Adipose tissue (tissue), 3 donors: ENCODE data around the gene SMG5. TPM values are rescaled to one million over a fixed set of nuclear protein-coding genes. Genes with fewer than 3 reads are reported as not detected.
"Not testable (repeated sequence)": the region's sequence is repeated elsewhere in the genome, so short reads cannot be mapped to it uniquely, and the experiment has no call there.

Experiments used
- H3K27ac ChIP-seq: one replicate; pipeline ENCODE4 v1.5.1; 2013; ENCODE audit warnings: low read depth, low read length
- whole genome bisulfite sequencing, 3 donors: extraction: QIAGEN DNeasy Blood & Tissue Kit; methylation state at CpG; one replicate each; pipeline ENCODE4 v1.1.7; 2013; 5-methylcytosine and 5-hydroxymethylcytosine counted together
- polyA plus RNA-seq, 3 donors: library from polyadenylated mRNA; stranded (reverse); fragments of 200-250 nt; gene quantifications; one replicate each; pipeline ENCODE4 v1.2.3, GENCODE V29; 2013
- donor health status: healthy with polysubstance abuse.
- donor health status: Bipolar disorder and iron deficiency.
- donor health status: healthy.

Gene SMG5
- 10 to 100 TPM; 24.1 to 34.4 (median 28.3) TPM for polyA plus RNA-seq

DNA sequence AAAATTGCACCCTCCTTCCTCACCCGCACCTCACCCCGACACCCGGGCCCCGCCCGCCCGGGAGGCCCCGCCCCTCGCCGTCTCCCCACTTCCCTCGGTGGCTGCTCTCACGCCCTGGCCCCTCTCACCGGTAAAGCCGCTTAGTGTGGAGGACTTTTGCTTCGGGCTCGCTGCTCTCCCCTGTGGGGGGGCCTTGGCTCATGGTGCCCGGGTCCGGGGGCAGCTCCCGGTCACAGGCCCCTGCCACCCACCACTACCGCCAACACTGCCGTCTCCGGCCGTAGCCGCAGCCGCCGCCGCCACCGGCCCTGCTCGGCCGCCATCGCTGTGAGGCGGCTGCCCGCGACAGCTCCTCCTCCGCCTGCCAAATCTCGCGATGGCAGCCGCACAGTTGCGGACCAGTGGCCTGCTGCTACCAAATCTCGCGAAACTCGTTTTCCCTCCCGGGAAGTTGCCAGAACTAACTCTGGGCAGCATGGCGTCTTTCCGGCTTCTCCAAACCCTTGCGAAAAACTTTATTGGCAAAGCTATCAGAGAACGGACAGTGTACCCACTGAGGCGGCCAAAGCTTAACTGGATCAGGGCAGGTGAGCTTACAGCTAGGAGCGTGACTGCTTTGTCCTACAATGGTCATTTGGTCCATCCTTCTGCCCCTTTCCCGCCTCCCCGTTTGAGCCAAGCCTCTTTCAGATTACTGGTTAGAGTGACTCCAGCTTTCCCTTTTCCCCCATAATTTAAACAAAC, at the start of gene SMG5:
Gene SMG5 (minus strand): TSS at position 347 of the 744 bp plus-strand sequence. CDS start 145 bp downstream, at position 202.
- WGBS, 3 donors, result 0 to 1% (median 0%) methylated on average over 49 to 50 of the region's 50 CpGs
- H3K27ac ChIP-seq, result no peak within 1 kb of the TSS

DNA sequence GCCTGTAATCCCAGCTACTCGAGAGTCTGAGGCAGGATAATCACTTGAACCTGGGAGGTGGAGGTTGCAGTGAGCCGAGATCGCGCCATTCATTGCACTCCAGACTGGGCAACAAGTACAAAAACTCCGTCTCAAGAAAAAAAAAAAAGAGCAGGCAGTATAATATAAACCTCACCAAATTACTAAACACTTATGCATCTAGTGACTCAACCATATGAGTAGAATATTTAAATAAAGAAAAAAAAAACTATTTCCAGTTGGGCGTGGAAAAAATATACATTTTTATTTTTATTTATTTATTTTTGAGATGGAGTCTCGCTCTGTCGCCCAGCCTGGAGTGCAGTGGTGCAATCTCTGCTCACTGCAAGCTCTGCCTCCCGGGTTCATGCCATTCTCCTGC, 40.6 kb upstream of the SMG5 start:
- WGBS, 3 donors, result 91 to 98% (median 95%) methylated on average over 9 of the region's 9 CpGs
- not testable (repeated sequence) for H3K27ac ChIP-seq

GRCh38 chr1:156320560-156320959, 37.9 kb upstream of the SMG5 start:
- H3K27ac ChIP-seq, result no peak overlapping the region
- WGBS, 3 donors, result 82 to 87% (median 84%) methylated on average over 3 of the region's 3 CpGs

DNA sequence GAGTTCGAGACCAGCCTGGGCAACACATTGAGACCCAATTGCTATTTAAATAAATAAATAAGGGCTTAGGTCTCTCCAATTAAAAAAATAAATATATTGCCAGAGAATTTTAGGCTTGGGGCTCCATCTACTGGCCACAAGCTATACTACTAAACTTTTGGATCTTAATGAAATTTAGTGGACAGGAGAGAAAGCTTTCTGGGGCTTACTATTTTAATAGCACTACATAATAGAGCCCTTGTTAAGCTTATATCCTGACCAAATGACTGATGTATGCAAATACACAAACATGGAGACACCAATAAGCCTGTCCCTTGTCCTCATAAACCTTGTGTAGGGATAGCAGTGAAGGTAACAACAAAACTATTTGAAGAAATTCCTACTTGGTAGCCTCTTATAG, 37.0 kb upstream of the SMG5 start:
- no peak overlapping the region for H3K27ac ChIP-seq
- 50 to 92% (median 82%) methylated on average over 1 of the region's 1 CpG for WGBS, 3 donors

DNA sequence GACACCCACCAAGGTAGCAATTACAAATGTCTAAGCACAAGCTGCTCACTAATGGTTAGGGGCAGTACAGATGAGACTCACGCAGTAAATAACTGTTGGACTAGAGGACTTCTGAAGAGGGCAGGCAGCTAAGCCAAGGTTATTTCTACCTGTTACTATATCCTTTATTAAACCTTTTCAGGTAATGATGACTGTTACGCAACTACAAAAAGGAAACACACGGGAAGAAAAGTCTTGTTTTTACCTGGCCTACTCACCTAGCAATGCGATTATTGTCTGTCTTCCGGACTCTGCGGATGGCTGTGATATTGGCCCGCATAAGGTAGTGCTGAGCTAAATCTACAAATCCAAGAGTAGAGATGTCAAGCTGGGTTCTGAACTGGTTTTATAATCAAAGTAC, 34.3 kb upstream of the SMG5 start:
- 89 to 94% (median 92%) methylated on average over 7 of the region's 7 CpGs for WGBS, 3 donors
- H3K27ac ChIP-seq, result no peak overlapping the region

DNA sequence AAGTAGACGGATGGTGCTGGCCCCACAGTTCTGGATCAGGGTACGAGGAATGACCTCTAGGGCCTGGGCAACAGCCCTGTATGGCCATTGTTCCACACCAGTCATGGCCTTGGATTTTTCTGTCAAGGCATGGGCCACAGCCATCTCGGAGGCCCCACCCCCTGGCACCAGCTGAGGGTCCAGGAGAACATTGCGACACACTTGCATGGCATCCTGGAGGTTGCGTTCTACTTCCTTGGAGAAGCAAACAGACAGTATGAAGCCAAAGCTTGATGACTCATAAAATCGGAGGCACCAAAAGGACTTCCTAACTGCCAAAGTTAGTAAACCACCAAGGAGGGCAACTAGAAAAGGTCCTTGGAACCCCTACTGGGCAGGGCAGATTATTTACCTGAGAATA, 28.3 kb upstream of the SMG5 start:
- WGBS, 3 donors, result 61 to 86% (median 64%) methylated on average over 6 of the region's 6 CpGs
- no peak overlapping the region for H3K27ac ChIP-seq

DNA sequence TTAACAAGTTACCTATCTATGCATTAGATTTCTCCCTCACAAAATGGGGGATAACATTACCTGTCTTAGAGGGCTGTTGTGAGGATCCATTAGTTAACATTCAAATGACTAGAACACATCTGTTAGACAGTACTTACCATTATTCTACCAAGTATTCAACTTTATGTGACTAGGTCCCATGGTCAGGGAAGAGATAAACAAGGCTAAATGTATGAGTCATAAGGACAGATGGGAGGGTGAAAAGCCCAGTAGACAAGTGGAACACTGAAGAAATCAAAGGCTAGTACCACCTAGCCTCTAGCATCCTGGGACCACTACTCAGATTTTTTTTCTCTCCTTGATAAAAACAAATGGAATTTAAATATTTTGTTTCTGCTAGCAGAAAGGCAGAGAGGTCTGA, 25.5 kb upstream of the SMG5 start:
- H3K27ac ChIP-seq, result no peak overlapping the region

- 63 to 85% (median 74%) methylated on average over 2 of the region's 2 CpGs for WGBS, 3 donors
- no peak overlapping the region for H3K27ac ChIP-seq
Observed at GRCh38 chr1:156305215-156305614, 22.6 kb upstream of the SMG5 start.

DNA sequence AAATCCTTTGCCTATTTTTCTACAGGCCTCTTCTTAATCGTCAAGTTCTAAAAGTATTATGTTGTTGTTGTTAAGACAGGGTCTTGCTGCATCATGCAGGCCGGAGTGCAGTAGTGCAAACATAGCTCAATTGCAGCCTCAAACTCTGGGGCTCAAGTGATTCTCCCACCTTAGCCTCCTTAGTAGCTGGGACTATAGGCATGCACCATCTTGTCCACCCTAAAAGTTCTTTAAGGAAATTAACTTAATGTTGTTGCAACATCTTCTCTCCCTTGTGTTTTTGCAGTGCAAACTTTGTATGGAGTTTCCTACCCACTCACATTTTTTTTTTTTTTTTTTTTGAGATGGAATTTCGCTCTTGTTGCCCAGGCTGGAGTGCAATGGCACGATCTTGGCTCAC, 20.6 kb upstream of the SMG5 start:
- H3K27ac ChIP-seq, result no peak overlapping the region
- WGBS, 3 donors, result 81 to 96% (median 90%) methylated on average over 2 to 4 of the region's 4 CpGs

DNA sequence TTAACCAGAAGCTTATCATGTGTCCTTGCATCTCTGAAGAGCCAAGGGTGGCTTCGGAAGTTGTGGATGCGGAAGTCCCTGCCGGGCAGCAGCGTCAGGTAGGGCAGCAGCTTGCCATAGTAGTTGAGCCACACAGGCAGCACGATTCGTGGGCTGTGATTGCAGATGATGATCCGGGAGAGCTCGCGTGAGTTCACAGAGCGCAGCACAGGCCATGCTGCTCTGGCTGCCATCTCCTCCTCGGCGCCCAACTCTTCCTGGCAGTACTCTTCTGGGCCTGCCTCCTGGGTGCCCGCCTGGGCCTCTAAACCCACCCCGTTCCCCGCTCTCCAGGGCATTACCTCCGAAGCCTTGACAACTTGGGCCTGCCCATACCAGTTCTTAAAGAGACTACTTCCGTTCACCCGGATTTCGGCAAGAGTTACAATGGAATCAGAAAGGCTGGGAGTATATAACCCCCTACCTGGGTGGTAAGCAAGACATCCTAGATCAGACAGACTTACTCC, 16.3 kb upstream of the SMG5 start, which contains the start of gene VHLL:
Gene VHLL (minus strand): TSS at position 456 of the 506 bp plus-strand sequence. CDS start 118 bp downstream, at position 338.
- no peak within 1 kb of the TSS for H3K27ac ChIP-seq
- 88 to 94% (median 92%) methylated on average over 19 of the region's 19 CpGs for WGBS, 3 donors

DNA sequence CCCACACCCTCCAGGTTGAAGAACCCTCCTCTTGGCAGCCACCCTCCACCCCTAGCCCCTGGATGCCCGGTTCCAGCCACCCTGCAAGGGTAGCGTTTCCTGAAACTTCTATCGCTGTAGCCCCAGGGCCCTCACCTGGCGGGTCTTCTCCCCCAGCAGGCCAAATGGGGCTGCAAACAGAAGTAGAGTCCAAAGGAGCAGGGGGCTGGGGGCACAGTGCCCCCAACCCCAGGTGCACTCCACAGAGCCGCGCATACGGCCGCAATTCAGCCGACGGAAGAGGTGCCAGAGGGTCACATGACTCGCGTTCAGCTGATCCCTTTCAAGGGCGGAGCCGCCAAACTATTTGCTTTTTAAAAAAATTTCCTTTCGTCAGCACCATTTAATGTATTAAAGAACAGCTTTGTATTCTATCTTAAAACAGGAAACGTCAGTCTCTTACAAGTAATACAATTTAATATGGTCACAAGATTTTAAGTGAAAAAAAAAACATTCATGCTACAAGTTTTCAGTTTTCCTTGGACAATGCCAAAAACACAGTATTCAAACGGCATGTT, 12.8 kb upstream of the SMG5 start, which contains the start of gene GLMP:
Gene GLMP (minus strand): TSS at position 289 of the 557 bp plus-strand sequence. CDS start 34 bp downstream, at position 255.
- H3K27ac ChIP-seq, result no peak within 1 kb of the TSS
- 0 to 1% (median 1%) methylated on average over 17 of the region's 17 CpGs for WGBS, 3 donors

GRCh38 chr1:156293895-156294294, 11.3 kb upstream of the SMG5 start:
- WGBS, 3 donors, result 87 to 92% (median 90%) methylated on average over 9 of the region's 9 CpGs
- no peak overlapping the region for H3K27ac ChIP-seq

GRCh38 chr1:156293098-156293434, 10.4 kb upstream of the SMG5 start:
- WGBS, 3 donors, result 88 to 96% (median 94%) methylated on average over 8 of the region's 8 CpGs
- no peak overlapping the region for H3K27ac ChIP-seq

DNA sequence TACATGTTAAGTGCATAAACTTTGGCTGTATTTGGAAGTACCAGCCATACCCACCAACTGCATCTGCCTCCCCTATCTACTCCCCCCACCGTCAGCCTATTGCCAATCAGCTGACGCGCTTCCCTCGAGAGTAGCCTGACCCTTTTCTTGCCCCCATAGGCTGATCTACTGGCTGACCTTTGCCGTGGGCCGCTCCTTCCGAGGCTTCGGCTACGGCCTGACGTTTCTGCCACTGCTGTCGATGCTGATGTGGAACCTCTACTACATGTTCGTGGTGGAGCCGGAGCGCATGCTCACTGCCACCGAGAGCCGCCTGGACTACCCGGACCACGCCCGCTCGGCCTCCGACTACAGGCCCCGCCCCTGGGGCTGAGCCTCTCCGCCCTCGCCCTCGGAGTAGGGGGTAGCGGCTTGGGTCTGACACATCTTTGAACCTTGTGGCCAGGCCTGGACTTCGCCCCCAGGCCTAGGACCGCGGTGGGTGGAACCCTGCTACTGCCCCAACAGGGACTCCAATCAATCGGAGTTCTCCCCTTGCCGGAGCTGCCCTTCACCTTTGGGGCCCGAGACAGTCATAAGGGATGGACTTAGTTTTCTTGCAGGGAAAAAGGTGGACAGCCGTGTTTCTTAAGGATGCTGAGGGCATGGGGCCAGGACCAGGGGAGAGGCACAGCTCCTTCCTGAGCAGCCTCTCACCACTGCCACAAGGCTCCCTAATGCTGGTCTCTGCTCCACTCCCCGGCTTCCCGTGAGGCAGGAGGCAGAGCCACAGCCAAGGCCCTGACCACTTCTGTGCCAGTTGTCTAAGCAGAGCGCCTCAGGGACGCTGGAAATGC, 8.8 kb upstream of the SMG5 start:
- WGBS, 3 donors, result 11 to 20% (median 20%) methylated on average over 37 of the region's 37 CpGs
- no peak overlapping the region for H3K27ac ChIP-seq

GRCh38 chr1:156289857-156290256, 7.2 kb upstream of the SMG5 start:
- H3K27ac ChIP-seq, result no peak overlapping the region

GRCh38 chr1:156286061-156286460, 3.4 kb upstream of the SMG5 start:
- no peak overlapping the region for H3K27ac ChIP-seq
- 92 to 95% (median 92%) methylated on average over 8 of the region's 8 CpGs for WGBS, 3 donors

DNA sequence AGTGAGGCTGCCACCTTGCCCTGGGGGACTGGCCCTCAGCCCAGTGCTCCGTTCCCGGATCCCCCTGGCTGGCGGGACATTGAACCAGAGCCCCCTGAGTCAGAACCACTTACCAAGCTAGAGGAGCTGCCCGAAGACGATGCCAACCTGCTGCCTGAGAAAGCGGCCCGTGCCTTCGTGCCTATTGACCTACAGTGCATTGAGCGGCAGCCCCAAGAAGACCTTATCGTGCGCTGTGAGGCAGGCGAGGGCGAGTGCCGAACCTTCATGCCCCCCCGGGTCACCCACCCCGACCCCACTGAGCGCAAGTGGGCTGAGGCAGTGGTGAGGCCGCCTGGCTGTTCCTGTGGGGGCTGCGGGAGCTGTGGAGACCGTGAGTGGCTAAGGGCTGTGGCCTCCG, 2.8 kb upstream of the SMG5 start:
- no peak overlapping the region for H3K27ac ChIP-seq
- 90 to 93% (median 92%) methylated on average over 20 to 21 of the region's 21 CpGs for WGBS, 3 donors

- whole genome bisulfite sequencing, 3 donors, result 52 to 82% (median 55%) methylated on average over 3 to 4 of the region's 4 CpGs
- no peak overlapping the region for H3K27ac ChIP-seq
Observed at GRCh38 chr1:156284757-156285156, 2.1 kb upstream of the SMG5 start.

- H3K27ac ChIP-seq, result no peak within 1 kb of the TSS
- WGBS, 3 donors, result 70 to 93% (median 91%) methylated on average over 7 of the region's 7 CpGs
Observed at GRCh38 chr1:156284112-156284511, 1.5 kb upstream of the SMG5 start, which contains the start of gene TMEM79. Gene TMEM79 (plus strand): TSS chr1:156284325. CDS start chr1:156285227, 902 bp downstream.
